GM18526 (cell line): ENCODE data around the gene OSBPL10.

Experiments used
- POLR2A ChIP-seq: IDR thresholded peaks from 3 replicates; pipeline ENCODE4 v1.6.1; 2011; ENCODE audit not compliant: insufficient read length; ENCODE audit errors: extremely low read depth

OSBPL10 gene

DNA sequence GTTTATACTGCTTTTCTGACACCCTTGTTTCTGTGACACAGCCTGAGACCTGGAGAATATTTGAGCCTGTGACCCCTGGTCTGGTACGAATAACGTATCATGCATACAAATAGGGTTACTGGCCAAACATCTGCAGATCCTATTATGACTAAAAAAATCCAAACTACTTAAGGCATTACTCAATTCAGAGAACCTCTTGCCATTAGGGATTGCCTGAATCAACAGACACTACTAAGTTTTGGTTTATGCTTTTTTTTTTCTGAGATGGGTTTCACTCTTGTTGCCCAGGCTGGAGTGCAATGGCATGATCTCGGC lies 35.4 kb downstream of the OSBPL10 start:
- no peak for TF ChIP-seq POLR2A

- TF ChIP-seq POLR2A: no peak
Observed at GRCh38 chr3:31943041-31943440, 38.0 kb downstream of the OSBPL10 start.

- TF ChIP-seq POLR2A: no peak
Observed at GRCh38 chr3:31942446-31942845, 38.6 kb downstream of the OSBPL10 start.

DNA sequence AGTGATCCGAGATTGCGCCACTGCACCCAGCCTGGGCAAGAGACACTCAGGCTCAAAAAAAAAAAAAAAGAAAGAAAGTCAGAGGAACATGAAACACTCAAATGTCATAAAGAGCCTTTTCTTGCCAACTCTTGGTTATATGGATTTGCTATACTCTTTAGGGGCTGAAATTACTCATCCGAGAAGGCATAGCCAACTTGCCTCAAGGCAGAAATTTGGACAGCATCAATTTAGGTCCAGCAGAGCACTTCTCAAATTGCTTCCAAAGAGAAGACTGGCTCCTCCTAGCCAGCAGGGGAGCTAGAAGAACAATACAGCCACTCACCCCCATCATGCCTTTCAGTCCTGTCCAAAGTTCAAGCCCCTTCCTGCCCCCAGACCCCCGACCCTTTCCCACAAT lies 43.8 kb downstream of the OSBPL10 start:
- no peak for TF ChIP-seq POLR2A

DNA sequence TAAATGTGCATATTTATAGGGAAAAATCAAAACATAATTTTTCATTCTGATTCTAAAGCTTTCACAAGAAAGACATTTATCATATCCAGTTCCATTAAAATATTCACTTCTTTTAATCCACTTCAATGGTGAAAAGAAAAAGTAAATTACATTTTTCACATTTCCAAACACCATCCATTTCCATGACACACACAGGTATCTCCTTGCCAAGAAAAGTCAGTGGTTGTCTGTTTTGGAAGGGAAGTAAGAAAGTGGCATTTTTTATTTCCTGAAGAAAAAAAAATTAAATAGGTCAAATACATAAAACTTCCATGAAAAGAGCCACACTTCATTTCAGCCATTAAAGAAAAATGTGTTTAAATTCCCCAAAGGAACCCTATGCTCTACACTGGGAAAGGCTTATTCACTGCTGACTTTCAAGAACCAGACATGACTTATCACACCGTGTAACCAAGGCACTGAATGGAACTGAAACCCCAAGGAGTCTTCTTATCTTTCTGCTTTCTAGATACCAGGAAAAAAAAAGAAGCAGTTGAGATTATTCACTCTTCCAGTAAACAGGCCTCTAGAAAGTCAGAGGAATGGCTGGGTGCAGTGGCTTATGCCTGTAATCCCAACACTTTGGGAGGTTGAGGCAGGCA lies 44.5 kb downstream of the OSBPL10 start:
- no peak for TF ChIP-seq POLR2A

DNA sequence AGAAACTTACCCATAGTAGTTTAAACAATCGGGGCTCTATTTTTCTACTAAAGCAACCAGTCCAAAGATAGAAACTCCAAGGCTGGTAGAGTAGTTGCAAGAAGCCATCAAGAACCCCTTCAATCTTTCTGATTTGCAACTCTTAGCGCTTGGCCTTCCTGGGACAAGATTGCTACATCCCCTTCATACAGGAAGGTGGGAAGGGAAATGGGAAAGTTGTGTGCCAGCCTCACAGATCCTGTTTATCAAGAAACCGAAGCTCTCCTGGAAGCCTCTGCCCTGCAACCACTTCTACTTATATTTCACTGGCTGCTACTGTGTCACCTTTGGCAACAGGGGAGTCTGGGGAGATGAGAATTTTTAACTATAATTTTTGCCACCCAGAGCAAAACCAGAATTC lies 46.2 kb downstream of the OSBPL10 start:
- no peak for TF ChIP-seq POLR2A

GRCh38 chr3:31934018-31934417 lies 47.0 kb downstream of the OSBPL10 start:
- TF ChIP-seq POLR2A: no peak

- no peak for TF ChIP-seq POLR2A
Observed at GRCh38 chr3:31932990-31933389, 48.1 kb downstream of the OSBPL10 start.

DNA sequence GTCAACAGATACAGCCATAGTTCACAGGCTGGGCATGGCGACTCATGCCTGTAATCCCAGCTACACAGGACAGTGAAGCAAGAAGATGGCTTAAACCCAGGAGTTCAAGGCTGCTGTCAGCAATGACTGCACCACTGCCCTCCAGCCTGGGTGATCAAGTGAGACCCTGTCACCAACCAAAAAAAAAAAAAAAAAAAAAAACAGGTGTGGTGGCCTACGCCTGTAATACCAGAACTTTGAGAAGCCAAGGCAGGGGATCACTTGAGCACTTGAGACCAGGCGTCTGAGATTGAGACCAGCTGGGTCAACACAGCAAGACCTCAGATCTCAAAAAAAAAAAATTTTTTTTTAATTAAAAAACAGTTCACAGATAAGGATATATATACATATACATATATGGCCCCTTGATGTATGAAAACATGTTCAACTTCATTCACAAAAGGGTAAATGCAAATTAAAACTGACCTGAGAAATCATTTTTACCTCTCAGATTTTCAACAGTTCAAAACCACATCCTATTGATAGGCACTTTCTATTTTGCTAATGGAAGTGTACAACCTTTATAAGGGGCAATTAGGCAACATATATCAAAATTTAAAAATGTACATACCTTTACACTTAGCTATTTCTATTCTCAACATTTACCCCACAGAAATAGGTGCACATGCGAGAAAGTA lies 51.1 kb downstream of the OSBPL10 start:
- TF ChIP-seq POLR2A: no peak

DNA sequence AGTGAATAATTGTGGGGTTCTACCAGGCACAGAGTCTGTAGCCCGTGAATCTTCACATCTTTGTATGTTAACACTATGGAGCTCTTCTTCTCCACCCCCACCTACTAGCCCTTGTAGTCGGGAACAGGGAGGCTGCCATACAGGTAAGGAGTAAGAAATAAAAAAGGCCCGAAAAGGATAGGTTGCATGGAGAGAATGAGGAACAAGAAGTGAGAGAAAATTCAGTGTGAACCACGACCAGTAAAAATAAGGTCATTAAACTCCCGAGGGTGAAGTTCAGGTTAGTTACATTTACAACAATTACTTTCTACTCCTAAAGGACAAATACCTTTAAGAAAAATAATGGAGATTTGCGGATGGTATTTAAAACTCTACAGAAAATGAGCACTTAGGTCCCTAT lies 53.3 kb downstream of the OSBPL10 start:
- TF ChIP-seq POLR2A: no peak

DNA sequence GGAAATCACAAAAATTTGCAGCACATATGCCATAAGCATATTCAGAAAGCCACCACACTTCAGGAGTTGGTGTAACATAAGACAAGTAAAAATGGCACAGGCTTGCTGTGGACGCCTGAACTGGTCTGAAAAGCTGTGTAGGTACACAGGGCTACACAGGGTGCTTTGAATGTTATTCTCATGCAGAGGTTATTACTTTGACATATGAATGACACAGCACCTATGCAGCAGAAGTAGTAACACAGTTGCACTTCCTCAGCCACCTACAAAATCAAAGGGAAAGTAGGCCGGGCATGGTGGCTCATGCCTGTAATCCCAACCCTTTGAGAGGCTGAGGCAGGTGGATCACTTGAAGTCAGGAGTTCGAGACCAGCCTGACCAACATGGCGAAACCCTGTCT lies 54.5 kb downstream of the OSBPL10 start:
- no peak for TF ChIP-seq POLR2A

DNA sequence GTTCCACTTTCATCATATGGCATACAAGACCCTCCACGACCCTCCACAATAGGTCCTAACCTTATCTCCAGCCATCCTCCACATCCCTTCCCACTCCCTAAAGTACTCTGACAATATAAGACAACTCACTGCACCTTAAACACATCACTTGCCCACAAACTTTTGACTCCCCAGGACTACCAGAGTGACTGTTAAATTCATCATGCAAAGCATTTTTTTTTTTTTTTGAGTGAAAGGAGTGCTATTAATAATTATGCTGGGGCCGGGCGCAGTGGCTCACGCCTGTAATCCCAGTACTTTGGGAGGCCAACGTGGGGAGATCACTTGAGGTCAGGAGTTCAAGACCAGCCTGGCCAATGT lies 55.8 kb downstream of the OSBPL10 start:
- TF ChIP-seq POLR2A: no peak

- no peak for TF ChIP-seq POLR2A
Observed at GRCh38 chr3:31924610-31925270, 56.3 kb downstream of the OSBPL10 start.

DNA sequence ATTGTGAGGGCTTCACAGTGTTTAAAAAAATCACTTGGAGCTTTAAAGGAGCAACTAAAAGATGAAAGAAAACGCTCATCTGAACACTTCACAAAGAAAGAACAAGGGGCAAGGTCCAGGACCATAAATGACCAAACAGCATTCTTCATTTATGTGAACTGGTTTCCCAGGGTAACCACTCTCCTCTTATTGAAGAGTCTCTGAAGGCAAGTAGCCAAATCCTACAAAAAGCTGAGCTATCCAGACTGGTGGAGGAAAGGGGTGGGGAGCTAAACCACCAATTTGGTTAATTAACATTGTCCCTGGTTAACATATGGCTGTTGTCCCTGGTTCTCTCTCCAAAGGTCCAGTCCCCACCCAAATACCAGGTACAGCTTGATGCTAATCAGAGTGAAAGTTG lies 58.1 kb downstream of the OSBPL10 start:
- no peak for TF ChIP-seq POLR2A

GRCh38 chr3:31921837-31922236 lies 59.2 kb downstream of the OSBPL10 start:
- no peak for TF ChIP-seq POLR2A

DNA sequence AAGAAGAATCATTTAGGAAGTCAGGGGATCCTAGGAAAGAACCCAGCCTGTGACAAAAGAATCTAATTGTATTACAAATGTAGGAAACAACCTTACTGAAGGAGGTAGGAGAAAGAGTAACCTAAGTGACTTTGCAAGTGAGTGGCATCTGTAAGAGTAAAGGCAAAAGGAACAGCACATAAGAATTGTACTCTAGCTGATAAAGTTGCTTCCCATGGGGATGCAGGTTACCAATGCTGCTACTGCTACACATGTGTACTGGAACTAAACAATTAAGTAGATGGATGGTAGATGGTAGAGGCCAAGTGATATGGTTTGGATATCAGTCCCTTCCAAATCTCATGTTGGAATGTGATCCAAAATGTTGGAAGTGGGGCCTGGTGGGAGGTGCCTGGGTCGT lies 60.8 kb downstream of the OSBPL10 start:
- TF ChIP-seq POLR2A: no peak

DNA sequence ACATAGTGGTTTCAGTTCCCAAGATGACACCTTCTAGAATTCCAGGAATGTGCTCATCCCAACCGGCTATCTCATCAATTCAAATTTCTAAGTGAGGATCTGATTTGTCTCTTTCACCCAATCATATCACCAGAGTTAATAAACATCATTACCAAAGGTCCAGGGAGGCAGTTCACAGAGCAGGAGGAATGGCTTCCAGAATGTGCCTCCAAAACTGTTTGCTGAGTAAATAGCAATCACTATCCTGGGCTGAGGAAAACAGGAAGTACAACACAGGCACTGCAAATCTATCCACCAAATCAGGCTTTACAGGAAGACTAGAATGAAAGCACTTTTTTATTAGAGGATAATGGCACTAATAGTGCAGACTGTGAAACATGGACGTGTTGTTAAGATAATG lies 61.5 kb downstream of the OSBPL10 start:
- no peak for TF ChIP-seq POLR2A
